Stimulated activated naive CD8-positive, alpha-beta T cell treated with anti-CD3 and anti-CD28 coated beads, Interleukin-15, Interleukin-2, amounts not matched to agents 100 ng/mL and 50 ng/mL, for 24 hours (primary cell): ENCODE data around the gene PRRX2.

Source experiments
- H3K27ac Mint-ChIP-seq: one replicate; pipeline ENCODE4 v1.8.0; 2021; ENCODE audit warnings: mild to moderate bottlenecking, mixed read lengths
- H3K27me3 Mint-ChIP-seq: one replicate; pipeline ENCODE4 v1.8.0; 2021; ENCODE audit warnings: mixed read lengths
- H3K36me3 Mint-ChIP-seq: one replicate; pipeline ENCODE4 v1.8.0; 2021; ENCODE audit warnings: low read depth, mixed read lengths
- H3K4me1 Mint-ChIP-seq: one replicate; pipeline ENCODE4 v1.8.0; 2021; ENCODE audit warnings: low read depth, mixed read lengths
- H3K4me3 Mint-ChIP-seq: one replicate; pipeline ENCODE4 v1.8.0; 2021; ENCODE audit warnings: mild to moderate bottlenecking, mixed read lengths
- H3K9me3 Mint-ChIP-seq: one replicate; pipeline ENCODE4 v1.8.0; 2021; ENCODE audit warnings: mixed read lengths

Gene PRRX2

DNA sequence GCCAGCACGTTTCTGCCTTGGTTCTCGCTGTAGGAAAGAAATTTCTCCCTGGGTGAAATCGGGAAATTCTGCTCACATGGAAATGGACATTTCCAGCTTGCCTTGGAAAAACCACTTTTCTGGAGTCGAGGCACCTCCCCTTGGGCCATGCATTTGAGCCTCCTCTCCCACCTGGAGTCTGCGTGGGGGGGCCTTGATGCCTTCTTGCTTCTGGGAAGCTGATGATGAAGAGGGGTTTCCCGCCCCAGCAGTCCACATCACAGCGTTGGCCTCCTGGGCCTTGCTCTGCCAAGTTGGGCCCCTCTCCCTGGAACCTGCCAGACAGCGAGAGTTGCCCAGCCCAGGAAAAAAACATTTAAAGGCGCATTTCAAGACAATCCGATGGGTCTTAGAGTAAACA is 21.7 kb upstream of the PRRX2 start:
- Mint-ChIP-seq H3K9me3 (no peaks in the 10 kb centered on the region), H3K36me3 (no peaks in the 10 kb centered on the region), H3K27me3 (no peaks in the 10 kb centered on the region), H3K27ac (no peak overlapping the region), H3K4me3 (no peak overlapping the region), H3K4me1 (peaks cover 17% of the 10 kb centered on the region)

DNA sequence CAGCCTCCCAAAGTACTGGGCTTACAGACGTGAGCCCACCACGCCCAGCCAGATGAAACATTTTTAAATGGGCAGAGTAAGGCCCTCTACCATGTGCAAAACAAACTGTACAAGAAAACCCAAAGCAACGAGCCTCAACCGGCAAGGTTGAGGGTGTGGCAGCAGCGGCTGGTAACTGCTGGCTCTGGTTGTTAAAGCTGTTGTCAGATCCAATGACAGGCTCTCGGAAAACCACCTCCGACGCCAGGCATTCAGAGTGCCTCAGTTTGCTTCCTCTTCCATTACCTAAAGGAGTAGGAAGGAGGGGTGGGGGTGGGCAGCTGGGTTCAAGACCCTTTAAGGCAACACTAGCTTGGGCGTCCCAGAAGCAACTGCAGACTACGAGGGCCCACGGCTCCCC is 21.1 kb upstream of the PRRX2 start:
- H3K9me3 Mint-ChIP-seq, result no peaks in the 10 kb centered on the region
- H3K27ac Mint-ChIP-seq, result no peak overlapping the region
- H3K4me1 Mint-ChIP-seq, result peaks cover 17% of the 10 kb centered on the region
- H3K4me3 Mint-ChIP-seq, result no peak overlapping the region
- H3K27me3 Mint-ChIP-seq, result no peaks in the 10 kb centered on the region
- H3K36me3 Mint-ChIP-seq, result no peaks in the 10 kb centered on the region

GRCh38 chr9:129644902-129645301 is 20.5 kb upstream of the PRRX2 start:
- no peaks in the 10 kb centered on the region for H3K27me3 Mint-ChIP-seq

DNA sequence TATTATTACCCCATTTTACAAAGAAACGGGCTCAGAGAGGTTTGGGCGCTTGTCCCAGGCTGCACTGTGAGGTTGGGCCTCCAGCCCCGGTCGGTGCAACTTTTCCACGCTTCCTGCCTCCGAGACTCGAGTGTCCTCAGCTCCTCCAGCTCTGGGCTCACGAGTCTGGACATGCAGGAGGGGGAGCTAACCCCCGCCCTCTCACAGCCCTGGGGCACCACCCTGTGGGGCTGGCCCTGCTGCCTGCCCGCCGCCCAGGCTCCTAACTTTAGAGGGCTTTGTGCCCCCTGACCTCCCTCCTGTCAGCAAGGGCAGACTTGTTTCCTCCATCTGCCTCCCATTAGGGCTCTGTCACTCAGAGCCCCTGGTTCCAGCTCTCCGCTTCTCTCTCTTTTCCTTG is 19.2 kb upstream of the PRRX2 start:
- no peaks in the 10 kb centered on the region for H3K36me3 Mint-ChIP-seq
- H3K27me3 Mint-ChIP-seq, result no peaks in the 10 kb centered on the region

More at GRCh38 chr9:129644902-129645301, 20.5 kb upstream of the PRRX2 start:
- Mint-ChIP-seq H3K36me3 (no peaks in the 10 kb centered on the region), H3K9me3 (no peaks in the 10 kb centered on the region), H3K27ac (no peak overlapping the region), H3K4me3 (no peak overlapping the region), H3K4me1 (peaks cover 16% of the 10 kb centered on the region)

DNA sequence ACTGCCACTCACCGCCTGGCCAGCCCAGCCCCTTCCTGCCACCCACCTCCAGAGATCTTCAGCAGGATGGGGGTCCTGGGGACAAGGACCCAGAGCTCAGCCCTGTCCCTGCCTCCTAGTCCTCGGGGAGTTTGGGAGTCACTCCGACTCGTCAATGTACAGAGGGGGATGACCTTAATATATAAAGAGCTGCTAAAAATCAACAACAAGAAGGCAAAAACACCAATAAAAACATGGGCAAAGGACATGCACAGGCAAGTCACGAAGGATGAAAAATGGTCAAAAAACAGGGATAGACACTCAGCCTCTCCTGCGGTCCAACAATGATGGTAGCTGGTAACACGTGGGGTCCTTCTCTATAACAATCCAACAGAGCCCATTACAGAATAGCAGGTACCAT is 18.8 kb upstream of the PRRX2 start:
- no peak overlapping the region for H3K4me3 Mint-ChIP-seq
- no peaks in the 10 kb centered on the region for H3K27me3 Mint-ChIP-seq
- no peaks in the 10 kb centered on the region for H3K36me3 Mint-ChIP-seq
- no peak overlapping the region for H3K27ac Mint-ChIP-seq
- no peaks in the 10 kb centered on the region for H3K9me3 Mint-ChIP-seq
- H3K4me1 Mint-ChIP-seq, result no peaks in the 10 kb centered on the region

More for the DNA sequence above, 19.2 kb upstream of the PRRX2 start:
- peaks cover 2% of the 10 kb centered on the region for H3K4me1 Mint-ChIP-seq
- H3K9me3 Mint-ChIP-seq, result no peaks in the 10 kb centered on the region
- no peak overlapping the region for H3K4me3 Mint-ChIP-seq
- no peak overlapping the region for H3K27ac Mint-ChIP-seq

GRCh38 chr9:129647635-129648034 is 17.8 kb upstream of the PRRX2 start:
- no peaks in the 10 kb centered on the region for H3K4me1 Mint-ChIP-seq
- H3K27ac Mint-ChIP-seq, result no peak overlapping the region
- no peaks in the 10 kb centered on the region for H3K9me3 Mint-ChIP-seq
- no peaks in the 10 kb centered on the region for H3K27me3 Mint-ChIP-seq
- H3K4me3 Mint-ChIP-seq, result no peak overlapping the region
- H3K36me3 Mint-ChIP-seq, result no peaks in the 10 kb centered on the region

DNA sequence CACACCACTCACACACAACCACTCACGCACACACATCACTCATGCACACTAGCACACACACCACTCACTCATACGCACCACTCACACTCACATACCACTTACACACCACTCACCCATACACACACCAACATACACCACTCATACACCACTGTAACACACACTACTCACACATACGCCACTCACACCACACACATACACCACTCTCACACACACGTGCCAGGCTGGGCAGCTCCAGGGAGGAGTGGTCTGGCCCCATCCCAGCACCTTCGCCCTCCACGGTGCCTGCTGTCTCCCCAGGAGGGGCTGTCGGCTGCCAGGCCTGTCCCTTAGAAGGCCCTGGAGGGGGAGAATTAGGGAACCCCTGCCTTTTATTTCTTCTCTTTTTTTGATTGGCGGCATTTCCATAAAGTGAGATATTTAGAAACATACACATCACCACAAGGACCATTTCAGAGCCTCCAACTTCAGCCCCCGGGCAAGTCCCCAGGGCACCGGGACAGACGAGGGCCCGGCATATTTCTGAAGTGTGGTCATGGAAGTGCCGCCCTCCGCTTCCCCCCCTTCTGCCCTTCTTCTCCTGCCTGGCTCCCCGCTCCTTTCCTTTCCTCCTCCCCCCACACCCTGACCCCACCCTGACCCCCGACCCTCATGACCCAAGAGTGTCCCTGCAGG is 17.2 kb upstream of the PRRX2 start:
- H3K27ac Mint-ChIP-seq, result no peak overlapping the region
- no peaks in the 10 kb centered on the region for H3K36me3 Mint-ChIP-seq
- no peak overlapping the region for H3K4me3 Mint-ChIP-seq
- H3K27me3 Mint-ChIP-seq, result no peaks in the 10 kb centered on the region
- H3K4me1 Mint-ChIP-seq, result no peaks in the 10 kb centered on the region
- no peaks in the 10 kb centered on the region for H3K9me3 Mint-ChIP-seq

DNA sequence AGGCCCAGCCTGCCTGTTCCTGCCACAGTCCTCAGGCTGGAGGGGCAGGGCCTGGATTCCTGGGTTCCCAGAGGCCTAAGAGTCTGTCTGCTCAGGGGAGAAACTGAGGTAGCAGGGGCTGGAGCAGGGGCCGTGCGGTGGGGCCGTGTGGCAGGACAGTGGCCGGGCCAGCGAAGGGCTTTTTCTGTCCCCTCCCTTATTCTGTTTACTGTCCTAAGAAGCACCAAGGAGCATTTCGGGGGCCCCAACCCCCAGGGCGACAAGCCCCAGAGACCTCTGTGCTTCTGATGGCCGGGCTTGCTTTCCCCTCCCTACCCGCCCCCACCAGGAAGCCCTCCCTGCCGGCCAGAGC is 16.7 kb upstream of the PRRX2 start:
- Mint-ChIP-seq H3K36me3 (no peaks in the 10 kb centered on the region), H3K4me3 (no peak overlapping the region), H3K9me3 (no peaks in the 10 kb centered on the region), H3K4me1 (no peaks in the 10 kb centered on the region), H3K27me3 (peaks cover under 1% of the 10 kb centered on the region), H3K27ac (no peak overlapping the region)

- no peaks in the 10 kb centered on the region for H3K4me1 Mint-ChIP-seq
- no peaks in the 10 kb centered on the region for H3K36me3 Mint-ChIP-seq
- no peak overlapping the region for H3K4me3 Mint-ChIP-seq
- H3K9me3 Mint-ChIP-seq, result no peaks in the 10 kb centered on the region
- no peak overlapping the region for H3K27ac Mint-ChIP-seq
- H3K27me3 Mint-ChIP-seq, result peaks cover 6% of the 10 kb centered on the region
These were observed 15.4 kb upstream of the PRRX2 start for GRCh38 chr9:129649726-129650679.

DNA sequence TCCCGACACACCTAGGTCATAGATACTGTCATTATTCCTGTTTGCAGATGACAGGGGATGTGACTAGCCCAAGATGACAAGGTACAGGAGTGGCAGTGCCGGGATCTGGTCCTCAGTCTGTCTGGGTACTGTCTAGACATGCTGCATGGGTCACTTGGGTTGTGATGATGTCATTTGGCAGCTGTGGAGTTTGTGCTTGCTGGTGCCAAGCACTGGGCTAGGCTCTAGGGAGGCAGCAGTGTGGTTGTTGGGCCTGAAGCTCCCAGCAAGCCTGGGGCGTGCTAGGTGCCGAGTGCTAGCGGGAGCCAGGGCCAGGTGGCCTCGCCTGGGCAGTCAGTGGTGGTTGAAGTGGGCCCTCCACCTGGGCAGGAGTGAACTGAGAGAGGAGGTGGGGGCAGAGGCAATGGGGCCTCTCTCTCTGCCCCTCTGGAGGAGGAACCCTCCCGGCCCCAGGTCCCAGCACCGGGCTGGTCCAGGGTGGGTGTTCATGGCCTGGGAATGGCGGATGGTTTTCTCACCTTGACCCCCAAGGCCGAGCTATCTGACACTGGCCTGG is 14.7 kb upstream of the PRRX2 start:
- H3K4me1 Mint-ChIP-seq, result no peaks in the 10 kb centered on the region
- peaks cover 6% of the 10 kb centered on the region for H3K27me3 Mint-ChIP-seq
- no peaks in the 10 kb centered on the region for H3K9me3 Mint-ChIP-seq
- no peak overlapping the region for H3K27ac Mint-ChIP-seq
- H3K4me3 Mint-ChIP-seq, result no peak overlapping the region
- no peaks in the 10 kb centered on the region for H3K36me3 Mint-ChIP-seq

- H3K27ac Mint-ChIP-seq, result no peak overlapping the region
- H3K36me3 Mint-ChIP-seq, result no peaks in the 10 kb centered on the region
- no peak overlapping the region for H3K4me3 Mint-ChIP-seq
- H3K9me3 Mint-ChIP-seq, result no peaks in the 10 kb centered on the region
- H3K27me3 Mint-ChIP-seq, result peaks cover 6% of the 10 kb centered on the region
- H3K4me1 Mint-ChIP-seq, result no peaks in the 10 kb centered on the region
These were observed 11.5 kb upstream of the PRRX2 start for GRCh38 chr9:129653823-129654553.

- Mint-ChIP-seq H3K27me3 (peaks cover 6% of the 10 kb centered on the region), H3K4me1 (no peaks in the 10 kb centered on the region), H3K36me3 (no peaks in the 10 kb centered on the region), H3K4me3 (no peak overlapping the region), H3K9me3 (no peaks in the 10 kb centered on the region), H3K27ac (no peak overlapping the region)
These were observed 10.8 kb upstream of the PRRX2 start for GRCh38 chr9:129654554-129655040.

DNA sequence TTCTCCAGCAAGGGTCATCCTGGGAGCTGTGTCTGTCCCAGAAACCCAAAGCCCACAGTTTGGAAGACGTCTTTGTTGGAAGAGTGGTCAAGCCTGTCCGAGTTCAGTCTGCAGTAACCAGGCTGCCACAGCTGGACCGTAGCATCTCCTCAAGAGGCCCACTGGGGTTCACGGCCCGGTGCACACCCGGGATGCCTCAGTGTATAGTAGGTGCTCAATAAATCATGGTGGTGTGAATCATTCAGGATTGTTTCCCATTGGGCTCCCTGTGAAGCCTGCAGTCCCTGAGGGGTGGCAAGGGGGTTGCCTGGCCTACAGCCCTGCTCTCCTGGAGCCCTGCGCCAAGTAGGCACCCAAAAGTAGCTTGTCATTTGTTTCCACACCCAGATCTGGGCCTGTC is 10.3 kb upstream of the PRRX2 start:
- no peaks in the 10 kb centered on the region for H3K36me3 Mint-ChIP-seq
- no peaks in the 10 kb centered on the region for H3K9me3 Mint-ChIP-seq
- H3K4me1 Mint-ChIP-seq, result no peaks in the 10 kb centered on the region
- no peak overlapping the region for H3K4me3 Mint-ChIP-seq
- H3K27ac Mint-ChIP-seq, result no peak overlapping the region
- peaks cover 6% of the 10 kb centered on the region for H3K27me3 Mint-ChIP-seq

- H3K27ac Mint-ChIP-seq, result no peak overlapping the region
- no peaks in the 10 kb centered on the region for H3K4me1 Mint-ChIP-seq
- H3K9me3 Mint-ChIP-seq, result no peaks in the 10 kb centered on the region
- no peak overlapping the region for H3K4me3 Mint-ChIP-seq
- H3K36me3 Mint-ChIP-seq, result no peaks in the 10 kb centered on the region
- H3K27me3 Mint-ChIP-seq, result peaks cover 6% of the 10 kb centered on the region
These were observed 9.8 kb upstream of the PRRX2 start for GRCh38 chr9:129655696-129656095.
